Measurements from ENCODE around the gene SORBS1. TPM values are rescaled to one million over a fixed set of nuclear protein-coding genes. Genes with fewer than 3 reads are reported as not detected.

Gene SORBS1
- total RNA-seq, 1 donor, result 3.5 TPM

DNA sequence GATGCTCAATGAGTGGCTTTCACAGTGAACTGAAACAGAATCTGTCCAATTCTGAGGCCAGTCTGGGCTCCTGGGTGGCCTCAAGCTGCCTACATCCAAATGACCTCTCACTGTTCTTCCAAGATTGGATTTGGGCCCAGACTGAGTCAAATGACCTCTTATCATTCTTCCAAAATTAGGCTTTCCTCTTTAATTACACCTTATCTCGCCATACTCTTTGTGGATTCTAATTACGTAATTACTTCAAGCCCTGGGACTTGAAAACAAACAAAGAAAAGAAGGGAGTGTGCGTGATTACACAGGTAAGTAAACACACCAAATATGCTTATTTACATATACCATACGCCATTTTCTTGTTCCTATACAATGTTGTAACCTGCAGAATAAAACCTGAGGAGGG is 18.8 kb downstream of the SORBS1 start:
- DNase-seq (ENCODE audit: low read depth in 2 of 3, low spot score in 2 of 3), result no peak

DNA sequence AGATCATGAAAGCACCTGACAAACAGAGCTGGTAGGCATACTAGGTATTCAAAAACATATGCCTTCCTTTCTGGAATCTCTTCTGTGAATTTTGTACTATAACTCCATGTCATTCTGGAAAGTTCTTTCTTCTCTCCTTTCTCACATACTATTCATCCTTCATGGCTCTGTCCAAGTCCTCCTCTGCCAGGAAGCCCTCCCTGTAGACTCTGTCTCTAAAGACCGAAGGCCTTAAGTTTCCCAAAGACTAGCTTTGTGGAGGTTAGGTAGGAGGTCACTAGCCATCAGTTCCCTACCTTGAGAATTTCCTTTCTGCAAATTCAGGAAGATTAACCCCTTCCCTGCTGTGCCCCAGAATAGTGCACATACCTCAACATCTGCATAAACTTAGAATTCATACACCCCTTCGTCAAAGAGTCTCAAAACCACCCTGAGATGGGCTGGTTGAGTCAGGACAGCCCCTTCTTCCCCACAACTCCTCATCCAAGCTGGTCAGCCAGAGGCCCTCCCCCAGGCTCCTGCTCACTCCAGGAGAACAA is 20.6 kb downstream of the SORBS1 start:
- DNase-seq (ENCODE audit: low read depth in 2 of 3, low spot score in 2 of 3), result no peak

DNA sequence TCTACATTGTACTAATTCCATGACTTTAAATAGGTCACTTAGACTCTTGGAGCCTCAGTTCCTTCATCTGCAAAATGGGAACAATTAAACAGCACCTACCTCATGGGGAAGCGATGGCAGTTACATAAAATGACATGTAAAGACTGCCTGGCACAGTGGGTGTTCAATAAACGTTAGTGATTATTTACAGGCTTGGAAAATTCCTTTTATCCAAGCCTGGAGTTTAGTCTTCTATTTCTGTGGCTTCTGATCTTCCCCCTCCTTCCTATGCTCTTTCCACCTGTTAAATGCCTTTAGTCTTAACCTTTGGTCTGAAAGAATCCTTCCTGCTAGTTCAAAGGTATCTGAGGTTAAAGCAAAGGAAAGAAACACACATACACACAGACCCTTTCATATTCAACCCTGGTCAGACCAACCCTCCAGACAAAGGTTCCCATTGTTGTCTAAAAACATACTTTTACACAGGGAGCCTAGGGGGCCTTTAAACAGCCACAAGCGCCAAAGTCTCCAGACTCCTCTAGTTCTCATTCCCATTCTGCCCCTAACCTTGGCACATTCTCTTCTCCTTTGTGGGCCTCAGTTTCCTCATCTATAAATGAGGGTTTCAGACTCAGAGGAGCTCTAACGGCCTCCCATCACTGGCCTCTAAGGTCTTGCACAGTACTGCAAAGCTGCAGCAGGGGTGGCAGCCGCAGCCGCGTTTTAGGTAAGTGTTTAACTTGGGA is 21.4 kb downstream of the SORBS1 start:
- DNase-seq (ENCODE audit: low read depth in 2 of 3, low spot score in 2 of 3), result no peak

DNA sequence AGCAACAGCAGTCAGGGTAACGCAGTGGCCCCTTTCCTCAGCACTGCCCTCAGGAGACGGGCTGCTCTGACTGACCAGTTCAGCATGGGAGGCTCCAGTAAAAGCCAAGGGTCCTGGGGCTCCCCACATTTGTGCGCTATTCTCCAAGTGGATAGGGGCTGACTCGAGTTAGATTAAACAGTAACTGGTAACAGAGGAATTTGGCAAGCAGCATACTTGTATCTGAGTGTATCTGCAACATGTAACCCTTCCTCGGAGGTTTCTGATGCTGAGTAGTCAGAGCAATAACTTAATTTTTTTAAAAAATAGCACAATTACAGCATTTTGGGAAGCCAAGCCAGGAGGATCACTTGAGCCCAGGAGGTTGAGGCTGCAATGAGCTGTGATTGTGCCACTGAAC is 22.8 kb downstream of the SORBS1 start:
- DNase-seq (ENCODE audit: low read depth in 2 of 3, low spot score in 2 of 3), result no peak

DNA sequence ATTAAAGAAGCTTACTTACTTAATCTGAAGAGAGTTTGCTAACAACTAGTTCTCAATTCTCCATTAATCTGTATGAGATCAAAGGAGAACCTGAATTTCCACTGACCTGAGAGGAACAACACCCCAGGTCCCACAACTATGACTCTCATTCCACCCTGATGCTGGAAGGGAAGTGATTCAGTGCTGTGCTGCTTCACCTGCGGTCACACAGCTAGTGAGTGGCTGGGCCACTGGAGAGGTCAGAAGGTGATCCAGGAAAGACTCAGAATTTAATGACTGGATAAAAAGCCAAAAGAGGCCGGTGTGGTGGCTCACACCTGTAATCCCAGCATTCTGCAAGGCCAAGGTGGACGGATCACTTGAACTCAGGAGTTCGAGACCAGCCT is 23.6 kb downstream of the SORBS1 start:
- DNase-seq (ENCODE audit: low read depth in 2 of 3, low spot score in 2 of 3), result no peak

DNA sequence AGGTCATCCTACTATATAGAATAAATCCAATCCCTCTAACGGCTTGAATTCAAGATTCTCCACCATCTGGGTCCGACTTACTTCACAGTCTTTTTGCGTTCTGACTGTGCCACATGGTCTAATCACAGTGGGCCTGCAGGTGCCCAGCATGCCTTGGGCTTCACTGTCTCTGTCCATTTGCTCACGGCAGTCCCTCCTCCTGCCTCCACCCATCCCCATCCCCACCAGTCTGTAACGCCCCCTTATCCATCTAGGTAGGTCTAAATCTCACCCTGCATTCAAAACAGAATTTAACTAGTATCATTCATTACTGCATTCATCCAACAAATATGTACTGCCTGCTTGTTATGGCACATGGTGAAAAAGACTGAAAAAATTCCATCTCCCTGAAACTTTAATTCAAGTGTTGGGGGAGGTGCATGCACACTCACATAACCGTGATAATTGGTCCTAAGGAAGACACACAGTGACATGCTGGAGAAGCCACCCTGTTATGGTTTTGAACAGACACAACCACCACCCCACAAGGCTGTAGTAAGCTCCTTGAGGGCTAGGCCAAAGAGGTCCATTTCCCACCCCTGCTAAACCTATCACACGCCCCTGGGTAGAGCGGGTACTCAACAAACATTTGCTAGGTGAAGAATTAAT is 24.2 kb downstream of the SORBS1 start:
- DNase-seq (ENCODE audit: low read depth in 2 of 3, low spot score in 2 of 3), result no peak

DNA sequence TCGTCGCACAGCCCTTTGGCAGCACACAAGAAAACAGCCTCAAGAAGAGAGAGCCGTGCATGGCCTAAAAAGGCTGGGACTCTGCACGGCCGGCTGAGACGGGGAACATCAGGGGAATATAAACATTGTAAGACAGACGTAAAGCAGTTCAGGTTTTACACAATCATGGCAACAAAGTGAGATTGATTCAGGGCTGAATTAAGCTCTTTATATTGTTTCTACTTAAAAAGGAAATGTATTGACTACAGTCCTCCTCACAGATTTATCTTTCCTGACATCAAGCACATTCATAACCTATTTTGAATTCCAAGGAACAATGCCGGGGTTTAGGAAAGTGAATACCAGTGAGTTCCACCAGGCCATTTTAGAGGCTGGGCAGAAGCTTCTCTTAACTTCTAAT is 25.2 kb downstream of the SORBS1 start:
- no peak for DNase-seq (ENCODE audit: low read depth in 2 of 3, low spot score in 2 of 3)

DNA sequence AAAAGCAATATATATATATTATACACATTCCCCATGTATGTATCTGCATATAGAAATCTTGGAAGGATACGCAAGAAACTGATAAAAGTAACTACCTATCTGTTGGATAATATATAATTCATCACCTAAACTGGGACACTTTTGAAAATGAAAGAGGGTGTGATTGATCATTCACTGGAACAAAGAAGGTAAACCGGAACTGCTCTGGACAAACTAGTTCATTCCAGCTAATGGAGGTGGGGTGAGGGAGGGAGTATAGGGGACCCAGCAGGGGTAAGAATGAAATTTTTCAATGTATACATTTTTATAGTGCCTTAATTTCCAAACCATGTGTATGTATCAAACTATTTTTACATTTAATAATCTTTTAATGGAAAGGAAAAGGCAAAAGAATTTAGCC is 25.6 kb downstream of the SORBS1 start:
- DNase-seq (ENCODE audit: low read depth in 2 of 3, low spot score in 2 of 3), result no peak

DNA sequence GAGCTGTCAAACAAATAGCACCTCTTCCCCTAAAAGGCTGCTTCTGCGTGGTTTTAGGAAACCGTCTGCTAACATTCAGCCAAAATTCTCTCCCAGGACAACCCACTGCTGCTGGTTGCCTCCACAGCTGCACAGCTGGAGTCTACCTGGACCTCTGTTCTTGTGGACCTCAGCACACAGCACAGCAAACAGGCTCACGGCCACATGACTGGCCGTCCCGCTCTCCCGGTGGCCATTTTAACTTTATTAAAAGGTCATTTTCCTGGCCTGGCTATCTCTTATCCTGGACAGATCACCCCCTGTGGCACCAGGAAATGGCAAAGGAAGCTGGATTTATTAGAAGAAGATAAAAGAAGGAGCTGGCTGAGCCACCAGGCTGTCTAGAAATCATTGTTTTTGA is 27.6 kb downstream of the SORBS1 start:
- no peak for DNase-seq (ENCODE audit: low read depth in 2 of 3, low spot score in 2 of 3)

DNA sequence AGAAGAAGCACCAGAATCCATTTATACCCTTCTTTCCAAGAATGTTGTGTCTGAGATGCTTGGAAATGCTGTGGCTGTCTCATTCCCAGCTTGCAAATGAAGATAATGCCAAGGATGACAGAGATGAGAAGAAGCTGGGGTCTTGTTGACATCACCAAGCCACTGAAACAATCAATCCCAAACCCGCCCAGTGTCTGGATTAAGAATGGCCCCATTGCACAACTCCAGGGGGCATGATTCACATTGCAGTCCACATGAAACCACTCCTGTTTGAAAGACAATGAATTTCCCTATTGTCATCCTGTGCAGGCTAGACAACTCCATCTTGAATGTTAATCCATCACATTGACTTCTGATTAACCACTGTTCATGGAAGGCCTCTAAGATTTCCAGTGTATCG is 28.6 kb downstream of the SORBS1 start:
- DNase-seq (ENCODE audit: low read depth in 2 of 3, low spot score in 2 of 3), result no peak

DNA sequence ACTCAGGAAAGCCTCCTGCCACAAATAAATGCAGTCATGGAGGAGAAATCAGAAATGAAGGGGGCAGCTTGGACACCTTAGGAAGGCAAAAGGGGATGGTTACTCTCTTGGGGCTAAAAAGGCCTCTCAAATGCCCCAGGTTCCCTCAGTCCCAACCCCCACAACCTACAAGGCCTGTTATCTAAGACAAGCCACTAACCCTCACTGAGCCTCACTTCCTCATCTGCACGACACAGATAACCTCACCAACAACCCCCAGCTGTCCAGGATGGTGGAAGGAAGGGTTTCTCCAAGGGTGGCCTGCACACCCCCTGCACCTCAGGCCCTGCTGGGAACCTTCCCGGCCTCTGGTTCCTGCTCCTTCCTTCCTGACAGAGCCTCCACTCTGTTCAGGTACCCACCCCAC is 29.2 kb downstream of the SORBS1 start:
- peak in 2 of 3 donors; percentile 84 to 95 for DNase-seq (ENCODE audit: low read depth in 2 of 3, low spot score in 2 of 3)

DNA sequence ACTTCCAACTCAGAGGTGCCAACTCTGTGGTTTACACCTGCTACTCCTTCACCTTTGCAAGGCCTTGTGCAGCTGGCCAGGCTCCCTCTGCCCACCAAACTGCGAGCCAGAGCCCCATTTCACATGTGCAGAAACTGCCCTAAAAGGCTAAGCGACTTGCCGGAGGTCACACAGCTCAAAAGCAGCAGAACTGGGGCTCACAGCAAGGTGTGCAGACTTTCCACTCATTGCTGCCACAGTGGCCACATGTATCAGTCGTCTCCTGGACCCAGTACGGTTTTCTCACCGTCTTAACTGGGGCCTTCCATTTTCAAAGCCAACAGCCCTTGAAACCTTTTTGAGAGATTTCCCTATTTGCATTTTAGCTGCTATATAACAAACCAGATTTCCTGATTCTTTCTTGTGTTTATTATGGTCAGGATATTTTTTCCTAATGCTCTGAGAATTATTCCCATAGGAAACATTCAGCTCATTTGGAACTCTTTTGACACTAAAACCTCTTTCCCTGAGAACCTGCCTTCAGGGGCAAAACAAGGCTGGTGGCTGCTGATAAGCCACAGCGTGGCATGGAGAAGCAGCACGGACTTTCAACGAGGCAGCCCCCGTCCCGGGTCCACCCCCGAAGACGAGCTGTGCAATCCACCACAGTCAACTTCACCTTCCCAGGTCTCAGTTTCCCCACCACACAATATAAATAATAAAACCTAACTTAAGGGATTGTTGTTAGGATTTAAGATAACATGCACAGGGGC is 29.9 kb downstream of the SORBS1 start:
- DNase-seq (ENCODE audit: low read depth in 2 of 3, low spot score in 2 of 3), result peak in 1 of 3 donors; percentile 36

DNA sequence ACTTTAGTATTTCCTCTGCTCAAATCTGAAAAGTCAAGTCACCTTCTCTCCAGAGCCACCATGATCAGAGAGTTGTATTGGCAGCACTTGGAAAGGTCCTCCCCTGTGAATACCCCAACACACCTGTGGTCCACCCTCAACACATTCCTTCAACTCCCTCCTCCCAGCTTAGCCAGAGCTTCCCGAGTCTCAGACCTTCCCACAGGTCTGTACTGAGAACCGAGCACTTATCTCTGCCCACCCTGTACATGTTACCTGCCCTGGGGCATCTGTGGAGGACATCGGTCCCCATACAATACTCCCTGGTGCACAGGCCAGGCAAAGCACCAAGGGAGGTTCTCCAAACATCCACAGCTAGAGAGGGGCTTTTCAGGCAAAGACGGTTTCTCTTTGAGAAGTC is 30.6 kb downstream of the SORBS1 start:
- DNase-seq (ENCODE audit: low read depth in 2 of 3, low spot score in 2 of 3), result no peak

DNA sequence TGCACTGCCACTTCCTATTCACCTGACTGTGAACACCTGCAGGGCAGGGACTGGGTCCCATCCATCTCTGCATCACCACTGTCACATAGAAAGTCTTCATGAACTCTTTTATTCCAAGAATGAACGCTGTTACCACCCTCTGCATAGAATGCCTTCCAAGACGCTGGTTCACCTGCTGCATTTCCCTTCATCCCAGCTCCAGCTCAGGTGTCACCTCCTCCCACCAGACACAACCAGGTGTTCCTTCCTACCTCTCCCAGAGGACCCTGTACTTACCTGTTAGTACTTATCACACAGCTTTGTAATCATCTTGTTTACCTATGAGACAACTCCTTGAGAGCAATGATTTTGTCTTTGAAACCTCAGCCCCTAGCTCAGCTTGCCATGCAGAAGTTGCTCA is 31.1 kb downstream of the SORBS1 start:
- DNase-seq (ENCODE audit: low read depth in 2 of 3, low spot score in 2 of 3), result no peak

DNA sequence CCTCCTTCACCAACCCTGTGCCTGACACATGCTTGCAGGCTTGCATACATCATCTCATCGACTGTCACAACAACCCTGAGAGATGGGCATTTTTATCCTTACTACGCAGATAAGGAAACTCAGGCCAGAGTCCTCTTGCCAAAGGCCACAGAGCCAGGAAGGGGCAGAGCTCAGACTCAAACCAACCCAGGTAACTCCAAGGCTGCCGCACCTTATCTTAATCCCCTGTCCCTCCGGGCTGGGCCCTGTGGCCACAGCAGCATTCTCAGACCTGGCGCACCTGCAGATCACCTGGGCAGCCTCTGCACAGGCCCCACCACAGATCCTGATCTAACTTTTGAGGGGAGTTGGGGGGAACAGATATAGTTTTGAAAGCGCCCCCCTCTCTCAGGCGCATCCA is 35.1 kb downstream of the SORBS1 start:
- DNase-seq (ENCODE audit: low read depth in 2 of 3, low spot score in 2 of 3), result no peak

DNA sequence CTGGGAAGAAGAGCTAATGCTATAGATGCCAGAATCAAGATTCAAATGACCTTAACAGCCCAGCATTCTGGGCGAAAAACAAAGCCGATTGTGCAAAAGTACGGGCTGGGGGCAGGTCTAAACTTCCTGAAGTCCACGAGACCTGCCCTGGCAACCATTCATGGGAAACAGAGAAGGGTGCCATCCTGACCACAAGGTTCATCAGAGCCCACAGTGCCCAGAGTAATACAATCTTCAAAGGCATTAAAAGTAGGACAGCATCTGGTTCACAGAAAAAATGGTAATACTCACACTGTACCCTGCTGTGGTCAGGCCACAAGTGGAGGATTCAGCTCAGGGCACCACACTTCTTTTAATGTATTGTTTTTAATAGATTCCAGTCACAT is 36.1 kb downstream of the SORBS1 start:
- no peak for DNase-seq (ENCODE audit: low read depth in 2 of 3, low spot score in 2 of 3)

DNA sequence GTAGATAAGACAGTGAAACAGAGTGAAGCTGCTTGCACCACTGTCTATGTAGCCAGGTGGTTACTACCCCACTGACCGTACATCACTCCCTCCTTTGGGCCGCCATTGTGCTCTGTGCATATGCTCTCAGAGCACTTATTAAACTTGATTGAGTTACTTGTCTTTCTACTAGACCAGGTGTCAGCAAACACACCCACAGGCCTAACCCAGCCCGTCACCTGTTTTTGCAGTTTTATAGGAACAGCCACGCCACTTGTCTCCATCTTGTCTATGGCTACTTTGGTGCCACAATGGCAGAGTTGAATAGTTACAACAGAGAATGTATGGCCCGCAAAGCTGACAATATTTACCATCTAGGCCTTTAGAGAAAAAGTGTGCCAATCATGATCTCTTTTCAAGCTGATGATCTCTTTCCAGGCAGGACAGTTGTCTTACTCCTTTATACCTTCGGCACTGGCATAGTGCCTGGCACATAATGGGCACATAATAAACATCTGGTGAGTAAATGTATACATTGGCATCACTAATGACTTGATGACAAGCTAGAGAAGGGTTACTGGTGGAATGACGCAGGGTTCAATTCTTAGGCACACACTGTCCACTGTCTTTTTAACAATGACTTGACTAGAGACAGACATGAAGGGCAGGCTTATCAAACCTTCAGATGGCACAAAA is 36.7 kb downstream of the SORBS1 start:
- no peak for DNase-seq (ENCODE audit: low read depth in 2 of 3, low spot score in 2 of 3)

DNA sequence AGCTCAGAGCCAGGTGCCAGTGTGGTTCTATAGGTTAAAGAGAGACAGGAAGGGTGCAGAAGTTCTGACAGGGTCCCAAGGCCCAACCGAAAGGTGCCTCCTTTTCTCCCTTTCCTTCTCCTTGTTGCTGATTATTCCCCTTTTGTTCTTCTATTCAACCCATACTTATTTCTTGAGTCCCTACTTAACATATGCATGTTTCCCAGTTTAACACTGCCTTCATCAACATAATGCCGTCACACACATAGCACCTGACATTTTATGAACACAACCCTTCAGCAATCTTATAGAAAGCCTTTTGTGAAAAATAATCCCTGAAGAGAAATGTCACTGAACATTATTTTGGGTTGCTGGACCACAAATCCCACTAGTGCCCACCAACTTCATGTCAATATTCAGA is 39.1 kb downstream of the SORBS1 start:
- no peak for DNase-seq (ENCODE audit: low read depth in 2 of 3, low spot score in 2 of 3)

DNA sequence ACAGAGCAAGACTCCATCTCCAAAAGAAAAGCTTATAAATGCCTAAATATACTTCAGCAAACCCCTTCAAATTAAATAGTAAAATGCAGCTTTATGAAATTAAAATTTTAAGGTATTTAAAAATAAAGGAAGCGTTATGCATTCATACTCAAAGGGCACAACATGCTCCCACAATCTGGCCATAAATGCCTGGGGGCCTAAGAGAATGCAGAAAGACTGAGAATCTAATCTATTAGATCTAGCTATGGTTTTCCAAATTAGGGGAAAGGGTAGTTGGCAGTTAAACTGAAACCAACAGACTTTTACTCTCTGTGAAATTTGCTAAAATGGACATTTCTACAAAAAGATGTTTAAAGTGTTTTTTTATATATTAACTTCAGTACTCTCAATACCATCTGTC is 40.6 kb downstream of the SORBS1 start:
- no peak for DNase-seq (ENCODE audit: low read depth in 2 of 3, low spot score in 2 of 3)

DNA sequence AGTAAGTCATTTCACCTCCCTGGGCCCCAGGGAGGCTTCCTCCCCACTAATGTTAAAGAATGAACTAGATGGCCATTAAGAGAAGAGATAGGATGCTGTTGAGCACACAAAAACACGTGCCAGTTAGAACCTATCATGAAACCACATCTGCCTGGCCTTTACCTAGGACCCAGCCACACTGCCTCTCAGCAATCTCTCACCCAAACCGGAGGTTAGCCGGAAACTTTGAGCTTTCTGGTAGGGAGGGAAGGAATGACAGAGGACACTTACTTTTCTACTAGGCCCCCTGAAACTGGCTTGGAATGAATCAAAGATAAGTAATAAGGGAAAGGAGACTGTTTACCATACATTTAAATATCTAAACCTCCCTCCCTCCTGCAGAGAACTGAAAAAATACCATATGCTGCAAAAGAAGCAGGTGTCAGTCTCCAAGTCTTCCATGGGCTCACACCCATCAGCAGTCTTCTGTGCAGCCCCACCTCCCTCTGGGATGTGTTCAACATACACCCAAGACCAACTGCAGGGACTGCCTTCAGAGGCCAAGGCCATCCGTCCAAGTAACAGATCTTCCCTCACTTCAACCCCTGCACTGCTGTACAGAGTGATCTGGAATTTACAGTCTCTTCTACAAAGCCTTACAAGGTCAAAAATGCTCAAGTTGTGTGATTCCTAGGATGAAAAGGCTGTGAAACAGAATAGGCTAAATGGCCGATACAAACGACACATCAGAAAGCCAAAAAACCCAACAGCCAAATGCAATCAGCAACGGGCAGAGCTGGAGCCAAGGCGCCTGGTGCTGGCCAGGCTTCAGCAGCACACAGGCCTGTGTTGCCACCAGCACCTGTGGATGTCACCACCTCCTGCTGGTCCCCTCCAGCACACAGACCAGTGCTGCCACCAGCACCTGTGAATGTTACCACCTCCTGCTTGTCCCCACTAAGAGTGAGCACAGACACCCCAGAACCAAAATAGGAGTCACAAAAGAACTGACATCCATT is 42.4 kb downstream of the SORBS1 start:
- no peak for DNase-seq (ENCODE audit: low read depth in 2 of 3, low spot score in 2 of 3)
